CD4-positive, alpha-beta T cell treated with Interleukin-6 at 100 ng/mL for 8 hours (primary cell): ENCODE data around the gene WWC1.
"Not testable (repeated sequence)": the region's sequence is repeated elsewhere in the genome, so short reads cannot be mapped to it uniquely, and the experiment has no call there.

ENCODE experiments used
- DNase-seq: peaks from one replicate; pipeline ENCODE4 v3.0.0-alpha.2; 2020; ENCODE audit warnings: mixed read lengths, low spot score

The WWC1 gene

DNA sequence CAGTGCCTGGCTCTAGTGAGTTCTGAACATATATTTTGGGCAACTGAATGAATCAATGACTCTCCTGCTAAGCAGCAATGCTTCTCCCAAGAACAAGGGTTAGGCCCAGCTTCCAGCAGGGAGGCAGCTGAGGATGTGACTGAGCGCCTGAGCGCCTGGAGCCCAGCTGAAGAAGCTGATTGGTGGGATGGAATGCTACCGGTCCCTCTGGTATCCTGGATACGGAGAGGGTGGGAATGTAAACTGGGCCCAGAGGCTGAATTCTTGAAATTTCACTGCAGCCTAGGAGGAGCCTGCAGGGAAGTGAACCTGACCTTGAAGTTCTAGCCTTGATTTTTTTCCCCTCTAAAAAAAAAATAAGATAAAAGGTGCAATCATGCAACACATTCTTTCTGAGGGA lies 43.2 kb downstream of the WWC1 start:
- DNase-seq: no peak

DNA sequence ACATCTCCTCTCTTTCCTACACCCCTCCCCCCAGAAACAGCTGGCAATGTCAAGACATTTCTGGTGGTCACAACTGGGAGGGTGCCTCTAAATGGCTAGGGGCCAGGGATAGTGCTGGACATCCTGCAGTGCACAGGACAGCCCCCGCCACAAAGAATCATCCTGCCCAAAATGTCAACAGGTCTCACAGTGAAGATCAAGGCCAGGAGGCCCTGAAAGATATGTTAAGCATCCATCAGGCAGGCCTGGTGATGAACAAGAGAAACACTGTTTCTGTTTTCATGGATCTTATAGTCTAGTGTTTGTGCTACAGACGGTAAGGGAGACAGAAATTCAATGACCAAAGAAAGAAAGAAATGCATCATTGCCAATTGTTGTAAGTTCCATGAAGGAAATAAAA lies 45.9 kb downstream of the WWC1 start:
- DNase-seq: no peak

DNA sequence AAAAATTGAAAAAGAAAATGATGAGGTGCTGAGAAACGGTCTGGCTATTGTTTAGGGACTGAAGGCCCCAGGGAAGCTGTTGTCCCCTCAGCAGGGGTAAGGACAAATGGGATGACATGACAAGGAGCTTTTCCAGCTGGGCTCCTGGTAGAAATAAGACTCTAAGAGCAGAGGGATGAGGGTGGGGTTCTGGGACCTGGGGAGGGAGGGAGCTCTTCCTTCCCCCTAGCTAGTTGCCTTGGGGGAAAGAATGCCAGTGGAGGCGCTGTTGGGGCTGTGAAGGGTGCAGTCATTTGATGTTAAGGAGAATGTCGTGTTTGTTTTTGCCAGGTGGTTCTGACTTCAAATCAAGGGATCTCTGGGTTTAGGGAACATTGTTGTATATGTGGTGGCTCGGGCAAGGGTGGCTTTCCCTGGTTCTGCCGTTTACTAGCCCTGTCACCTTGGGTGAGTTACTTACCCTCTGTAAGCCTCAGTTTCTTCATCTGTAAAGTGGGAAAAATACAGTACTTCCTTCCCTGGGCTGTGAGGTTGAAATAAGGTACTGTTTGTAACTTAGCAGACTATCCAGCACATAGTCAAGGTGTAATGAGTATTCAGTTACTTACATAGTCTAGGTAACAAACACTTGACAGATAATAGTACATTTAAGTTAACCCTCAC lies 47.8 kb downstream of the WWC1 start:
- DNase-seq: no peak

- not testable (repeated sequence) for DNase-seq
Observed at GRCh38 chr5:168339772-168340140, 48.3 kb downstream of the WWC1 start.

- DNase-seq: no peak
Observed at GRCh38 chr5:168340487-168340886, 49.0 kb downstream of the WWC1 start.

DNA sequence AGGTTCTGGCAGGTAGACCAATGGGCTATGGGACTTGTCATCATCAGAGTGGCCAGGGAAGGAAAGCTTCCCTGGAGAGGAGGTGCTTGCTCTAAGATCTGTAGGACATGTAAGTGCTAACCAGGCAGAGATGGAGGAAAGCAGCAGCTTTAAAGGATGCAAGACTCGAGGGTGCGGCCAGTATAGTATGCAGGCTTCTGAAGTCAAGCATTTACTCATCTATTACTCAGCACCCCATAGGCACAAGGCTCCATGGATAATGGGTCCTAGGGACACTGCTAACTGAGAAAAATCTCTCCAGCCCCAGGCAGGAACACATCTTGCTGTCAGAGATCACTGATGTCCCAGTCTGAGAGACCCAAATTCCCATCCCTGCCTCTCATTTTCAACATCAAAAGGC lies 49.7 kb downstream of the WWC1 start:
- DNase-seq: no peak

DNA sequence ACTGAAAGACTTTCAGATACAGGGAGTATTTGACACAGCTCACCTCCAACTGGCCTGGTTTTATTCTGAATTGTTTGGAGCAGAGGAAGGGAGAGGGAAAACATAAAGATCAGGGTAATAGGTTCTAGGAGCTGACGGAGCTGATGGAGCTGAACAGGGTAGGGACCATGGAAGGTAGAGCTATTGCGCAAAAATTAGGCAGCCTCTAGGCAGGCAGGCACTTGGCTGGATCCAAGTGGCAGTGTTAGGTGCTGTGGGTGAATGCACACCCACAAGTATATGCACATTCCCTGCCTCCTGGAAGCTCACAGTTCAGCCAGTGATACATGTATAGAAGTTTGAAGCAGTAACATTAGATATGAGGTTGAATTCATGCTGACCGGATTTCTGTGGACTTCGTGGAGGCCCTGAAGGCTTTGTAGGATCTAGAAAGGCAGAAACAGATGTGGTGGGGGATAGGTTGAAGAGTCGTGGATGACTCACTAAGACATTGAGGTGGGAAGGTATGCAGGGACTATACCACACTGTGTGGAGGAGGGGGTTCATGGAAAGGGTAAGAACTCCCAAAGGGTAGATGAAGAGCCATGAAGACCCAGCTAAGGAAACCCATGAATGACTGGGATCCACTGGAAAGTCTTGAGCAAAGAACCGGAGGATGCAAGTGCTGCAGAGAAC lies 50.8 kb downstream of the WWC1 start:
- no peak for DNase-seq

DNA sequence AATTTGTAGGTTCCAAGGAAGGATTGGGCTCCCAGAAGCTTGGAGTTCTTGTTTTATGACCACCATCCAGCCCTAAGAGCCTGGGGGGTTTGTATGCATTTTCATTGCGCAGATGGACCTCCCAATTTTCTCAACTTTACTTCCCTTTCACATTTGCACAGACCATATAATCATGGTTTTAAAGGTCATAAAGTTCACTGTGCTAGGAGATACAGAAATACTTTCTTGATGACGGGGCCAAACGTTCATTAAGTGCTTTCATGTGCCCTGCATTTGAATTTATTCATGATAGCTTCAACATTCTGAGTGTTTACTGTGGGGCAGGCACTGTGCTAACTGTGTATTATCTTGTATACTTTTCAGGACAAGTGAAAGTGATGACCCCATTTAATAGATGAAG lies 51.5 kb downstream of the WWC1 start:
- no peak for DNase-seq

GRCh38 chr5:168346417-168346816 lies 55.0 kb downstream of the WWC1 start:
- DNase-seq: no peak

DNA sequence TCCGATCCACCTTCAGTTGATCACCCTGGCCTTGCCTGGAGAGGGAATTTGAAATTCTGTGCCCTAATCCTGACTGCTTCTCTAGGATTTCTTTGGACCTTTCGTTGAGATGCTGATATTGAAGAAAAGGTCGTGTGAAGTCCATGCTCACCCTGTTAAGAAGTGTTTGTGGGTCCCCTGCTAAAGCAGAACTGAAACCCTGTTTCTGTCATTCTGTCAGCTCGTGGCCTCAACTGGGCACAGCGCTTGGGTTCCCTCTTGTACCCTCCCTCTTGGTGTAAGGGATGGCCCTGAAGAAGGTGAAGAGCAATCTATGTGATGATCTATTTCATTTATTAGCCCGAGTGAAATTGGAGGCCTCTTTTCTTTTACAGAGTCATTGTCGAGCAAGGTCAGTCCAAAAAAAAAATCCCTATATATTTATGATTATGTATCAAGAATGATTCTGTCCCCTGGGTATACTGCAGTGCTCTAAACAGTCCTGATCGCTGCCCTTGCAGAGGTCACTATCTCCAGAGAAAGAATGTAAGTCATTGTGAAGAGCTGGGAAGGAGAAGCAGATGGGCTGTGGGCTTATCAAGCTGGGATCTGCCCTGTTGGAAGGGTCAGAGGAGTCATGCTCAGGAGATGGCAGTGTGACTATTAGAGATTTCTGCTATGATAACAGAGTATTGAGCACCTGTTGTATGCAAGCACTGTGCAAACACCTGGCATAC lies 56.1 kb downstream of the WWC1 start:
- no peak for DNase-seq

- no peak for DNase-seq
Observed at GRCh38 chr5:168348084-168348414, 56.6 kb downstream of the WWC1 start.

DNA sequence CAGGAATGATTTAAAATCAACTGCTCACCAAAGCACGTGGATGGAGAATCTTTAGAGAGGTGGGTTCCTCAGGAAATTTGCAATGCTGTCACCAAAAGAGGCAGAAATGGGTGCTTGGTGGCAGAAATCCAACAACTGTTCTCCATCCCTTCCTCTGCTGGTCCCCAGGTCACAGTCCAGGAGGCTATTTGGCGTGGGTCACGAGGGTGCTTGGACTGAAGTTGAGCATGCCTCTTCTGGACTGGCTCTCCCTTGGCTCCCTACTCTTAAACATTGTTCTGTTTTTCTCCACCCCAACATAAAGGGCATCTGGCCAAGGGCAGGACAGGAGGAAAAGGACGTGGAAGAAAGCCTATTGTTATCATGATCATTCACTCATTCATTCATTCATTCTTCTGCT lies 58.9 kb downstream of the WWC1 start:
- no peak for DNase-seq

DNA sequence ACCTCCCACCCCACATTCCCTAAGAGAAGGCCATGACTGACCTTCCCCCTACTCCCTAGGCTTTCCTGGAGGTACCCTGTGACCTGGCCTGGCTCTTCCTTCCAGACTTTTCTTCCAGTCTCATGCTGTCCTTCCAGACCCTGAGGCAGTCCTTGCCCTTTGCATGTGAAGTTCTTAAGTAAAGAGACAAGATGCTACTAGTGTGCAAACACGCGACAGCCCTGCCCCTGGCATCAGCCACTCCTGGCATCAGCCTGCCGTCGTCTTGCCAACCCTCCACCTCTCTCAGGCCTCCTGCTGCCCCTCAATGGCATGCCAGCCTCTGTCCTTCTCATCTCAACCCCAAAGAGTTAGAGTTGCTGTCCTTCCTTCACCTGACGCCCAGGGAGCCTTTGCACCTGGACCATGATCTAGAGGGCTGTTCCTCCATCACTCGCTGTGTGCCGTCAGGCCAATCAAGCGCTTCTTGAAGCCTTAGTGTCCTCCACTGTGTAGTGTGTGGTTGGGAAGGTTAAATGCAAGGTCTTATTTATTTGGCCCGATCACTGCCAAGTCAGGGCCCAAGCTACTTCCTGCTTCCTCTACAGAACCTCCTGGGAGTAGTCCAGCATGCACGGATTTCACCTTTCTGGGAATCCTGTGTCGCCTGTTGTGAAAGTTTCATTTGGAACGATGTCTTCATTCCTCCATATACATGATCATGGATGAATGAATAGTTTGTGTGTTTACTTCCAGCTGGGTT lies 61.9 kb downstream of the WWC1 start:
- DNase-seq: no peak

- DNase-seq: no peak
Observed at GRCh38 chr5:168354397-168354796, 63.0 kb downstream of the WWC1 start.

- no peak for DNase-seq
Observed at GRCh38 chr5:168356171-168356570, 64.7 kb downstream of the WWC1 start.

DNA sequence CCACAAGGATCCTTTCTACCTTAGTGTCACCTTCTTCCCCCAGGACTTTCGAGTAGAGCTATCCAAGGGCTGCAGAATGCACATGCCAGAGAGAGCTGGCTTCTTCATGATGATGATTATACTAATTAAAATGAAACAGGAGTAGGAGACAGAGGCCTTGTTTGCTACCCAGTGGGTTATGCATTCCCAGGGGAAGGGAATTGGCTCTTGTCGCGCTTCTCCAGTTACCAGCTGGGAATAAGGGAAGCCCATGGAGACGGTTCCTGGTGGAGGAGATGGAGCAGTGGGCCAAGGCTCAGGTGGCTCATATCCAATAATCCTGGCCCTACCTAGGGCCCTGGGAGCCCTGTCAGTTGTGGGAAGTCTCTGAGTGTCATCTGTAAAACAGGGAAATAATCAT lies 65.1 kb downstream of the WWC1 start:
- DNase-seq: no peak

GRCh38 chr5:168357876-168358275 lies 66.4 kb downstream of the WWC1 start:
- DNase-seq: no peak

- DNase-seq: no peak
Observed at GRCh38 chr5:168359820-168360460, 68.5 kb downstream of the WWC1 start.

DNA sequence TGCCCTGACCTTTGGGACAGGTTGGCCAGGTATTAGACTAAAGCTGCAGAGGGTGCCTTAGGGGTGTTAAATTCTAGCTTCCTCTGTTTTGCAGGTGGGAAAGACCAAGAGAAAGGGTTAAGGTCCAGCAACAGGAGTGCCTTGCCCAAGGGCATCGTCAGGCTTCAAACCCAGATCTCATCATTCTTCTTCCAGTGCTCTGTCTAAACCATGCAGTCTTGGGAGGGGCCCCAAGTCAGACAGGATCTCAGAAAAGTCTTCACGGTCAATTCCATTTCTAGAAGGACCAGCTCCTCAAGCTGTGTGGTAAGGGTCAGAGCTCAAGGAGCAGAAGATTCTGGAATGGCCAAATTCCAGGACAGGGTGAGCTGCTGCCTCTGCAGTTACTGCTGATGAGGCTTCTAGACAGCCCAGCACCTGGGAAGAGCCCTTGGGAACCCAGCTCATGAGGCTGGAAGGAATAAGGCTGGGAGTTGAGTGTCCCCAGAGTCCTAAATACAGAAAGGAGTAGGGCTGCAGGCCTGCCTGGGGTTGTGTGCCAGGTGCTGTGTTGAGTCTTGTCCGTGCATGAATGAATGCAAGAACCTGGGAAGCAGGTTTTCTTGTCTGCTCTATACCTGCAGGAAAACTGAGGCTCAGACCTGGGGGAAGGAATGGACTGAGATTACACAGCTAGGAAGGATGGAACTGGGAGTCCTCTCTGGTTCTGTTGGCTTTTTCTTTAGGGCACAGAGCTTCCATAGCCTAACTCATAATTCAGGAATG lies 69.3 kb downstream of the WWC1 start:
- no peak for DNase-seq

DNA sequence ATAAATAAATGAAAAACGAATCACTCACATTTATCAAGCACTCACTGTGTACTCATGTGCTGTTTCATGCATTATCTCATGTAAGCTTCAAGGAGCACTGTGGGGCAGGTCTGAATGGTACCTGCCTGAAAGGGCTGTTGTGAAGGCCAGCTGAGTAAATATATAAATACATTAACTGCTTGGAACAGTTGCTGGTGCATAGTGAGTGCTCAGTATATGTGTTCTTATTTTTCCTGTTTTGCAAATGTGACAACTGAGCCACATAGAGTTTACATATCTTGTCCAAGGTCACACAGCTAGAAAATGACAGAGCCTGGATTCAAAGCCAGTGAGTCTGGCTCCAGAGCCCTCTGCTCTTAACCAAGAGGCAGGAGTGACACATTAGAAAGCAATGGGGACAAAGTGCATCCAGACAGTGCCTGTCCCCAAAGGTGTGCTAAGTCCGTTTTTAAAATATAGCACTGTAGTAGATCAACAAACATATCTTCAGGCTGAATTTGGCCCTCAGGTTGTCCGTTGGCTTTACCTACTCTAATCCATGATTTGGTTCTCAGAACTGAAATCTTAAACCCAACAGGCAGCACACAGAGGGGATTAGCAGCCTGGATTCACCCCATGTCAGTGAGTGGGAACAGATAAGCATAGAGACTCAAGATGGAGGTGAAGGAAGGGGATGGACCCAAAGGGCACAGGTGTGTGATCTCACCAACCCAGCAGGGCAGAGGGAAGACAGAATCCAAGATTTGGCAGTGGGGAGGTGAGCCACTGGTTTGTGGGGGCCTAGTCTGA lies 70.8 kb downstream of the WWC1 start:
- DNase-seq: no peak

DNA sequence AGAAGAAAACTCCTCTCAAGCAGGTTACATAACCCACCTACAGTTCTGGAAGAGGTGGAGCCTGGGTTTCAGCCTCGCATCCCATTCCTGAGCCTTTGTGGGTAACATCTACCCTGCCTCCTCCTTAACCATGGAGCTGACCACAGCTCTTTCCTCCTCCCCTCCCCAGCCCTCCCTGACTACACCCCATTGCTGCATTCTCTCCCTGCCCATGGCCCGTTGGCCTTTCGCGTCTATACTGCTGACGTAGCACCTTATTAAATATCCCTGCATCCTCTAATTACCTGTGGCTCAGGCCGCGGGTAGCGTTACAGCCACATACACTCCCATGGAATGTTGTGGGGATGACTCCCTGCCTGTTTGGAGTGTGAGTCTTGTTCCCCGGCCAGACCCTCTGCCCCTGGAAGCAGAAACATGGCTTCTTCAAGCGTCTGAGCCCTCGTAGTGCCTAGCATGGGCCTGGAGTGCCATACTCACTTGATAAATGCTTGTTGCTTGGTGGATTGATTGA lies 72.8 kb downstream of the WWC1 start:
- no peak for DNase-seq
